ELF-1 (cell line): ENCODE measurements around the gene CRKL.
A peak's percentile ranks its signal among the peaks of the same experiment; 100 is the strongest.
"Not testable (repeated sequence)": the region's sequence is repeated elsewhere in the genome, so short reads cannot be mapped to it uniquely, and the experiment has no call there.

ENCODE experiments used
- DNase-seq: peaks from one replicate; pipeline ENCODE4 v3.0.0-alpha.2; 2016; ENCODE audit warnings: low read depth, low spot score

CRKL gene

GRCh38 chr22:20916916-20917810 is at the start of gene CRKL:
Gene CRKL, plus strand, starts transcription at chr22:20917407. Its CDS starts 528 bp downstream, at chr22:20917935.
- DNase-seq: peak; percentile 100

- DNase-seq: no peak
Observed at GRCh38 chr22:20868025-20868962, 48.9 kb upstream of the CRKL start.

DNA sequence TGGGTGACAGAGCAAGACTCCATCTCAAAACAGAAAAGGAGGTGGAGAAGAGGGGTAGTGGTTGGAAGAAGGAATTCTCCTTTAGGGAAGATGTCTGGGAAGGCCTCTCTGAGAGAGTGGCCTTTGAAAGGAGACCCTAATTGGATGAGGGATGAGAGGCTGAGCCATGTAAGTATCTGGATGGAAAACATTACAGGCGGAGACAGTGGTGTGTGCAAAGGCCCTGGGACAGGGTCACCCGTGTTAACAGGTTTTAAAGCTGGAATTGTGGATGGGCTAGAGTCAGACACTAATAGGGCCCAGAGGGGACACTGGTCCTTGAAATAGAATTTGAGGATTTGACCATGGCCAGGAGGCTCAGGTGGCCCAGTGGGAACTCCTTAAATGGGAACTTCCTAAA is 48.0 kb upstream of the CRKL start:
- no peak for DNase-seq

DNA sequence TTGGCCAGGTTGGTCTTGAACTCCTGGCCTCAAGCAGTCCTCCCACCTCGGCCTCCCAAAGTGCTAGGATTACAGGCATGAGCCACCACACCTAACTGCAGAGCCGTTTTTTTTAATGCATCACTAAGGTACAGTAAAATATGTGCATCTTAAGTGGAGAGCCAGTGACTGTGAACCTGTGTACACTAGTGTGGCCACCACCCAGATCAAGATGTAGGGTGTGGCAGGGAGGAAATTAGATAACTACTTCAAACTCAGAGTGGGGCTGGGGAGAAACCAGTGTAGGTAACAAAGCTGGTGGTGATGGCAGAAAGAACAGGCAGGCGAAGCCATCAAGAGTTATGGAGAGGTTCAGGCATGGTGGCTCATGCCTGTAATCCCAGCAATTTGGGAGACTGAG is 44.0 kb upstream of the CRKL start:
- DNase-seq: no peak

DNA sequence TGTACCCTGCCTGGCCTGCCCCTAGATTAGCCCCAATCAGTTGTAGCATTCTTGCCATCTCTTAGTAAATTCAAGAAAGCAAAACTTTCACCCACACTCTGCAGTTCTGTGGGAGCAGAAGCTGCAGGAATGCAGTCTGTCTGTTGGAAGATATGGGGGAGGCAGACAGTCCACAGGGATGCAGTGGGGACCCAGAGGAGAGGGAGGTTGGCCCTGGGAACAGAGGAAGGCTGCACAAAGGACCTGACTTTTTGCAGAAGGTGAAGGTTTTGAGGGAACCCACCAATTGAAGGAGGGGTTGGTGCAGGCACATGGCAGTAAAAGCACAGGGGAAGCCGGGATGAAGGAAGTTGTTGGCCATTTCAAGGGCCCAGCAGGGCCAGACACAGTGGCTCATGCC is 41.9 kb upstream of the CRKL start:
- no peak for DNase-seq

- no peak for DNase-seq
Observed at GRCh38 chr22:20877715-20878114, 39.5 kb upstream of the CRKL start.

GRCh38 chr22:20881231-20881630 is 36.0 kb upstream of the CRKL start:
- DNase-seq: no peak

GRCh38 chr22:20881869-20882815 is 35.1 kb upstream of the CRKL start:
- no peak for DNase-seq

DNA sequence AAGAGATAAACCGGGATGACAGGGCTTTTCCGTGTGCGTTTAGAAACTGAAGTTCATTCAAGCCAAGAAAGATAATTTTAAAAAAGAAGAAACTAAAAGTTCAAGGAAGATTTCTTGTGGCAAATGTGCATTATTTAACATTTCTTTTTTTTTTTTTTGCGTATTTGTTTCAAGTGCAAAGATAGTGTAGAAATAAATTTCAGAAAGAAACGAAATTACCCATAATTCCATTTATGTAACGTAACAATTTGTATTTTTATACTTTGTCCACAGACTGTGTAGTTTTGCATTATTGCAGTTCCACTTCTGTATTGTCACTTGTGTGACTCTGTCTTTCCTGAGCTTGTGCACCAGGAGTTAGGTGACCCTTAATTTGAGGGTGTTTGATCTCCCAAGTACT is 34.4 kb upstream of the CRKL start:
- no peak for DNase-seq

DNA sequence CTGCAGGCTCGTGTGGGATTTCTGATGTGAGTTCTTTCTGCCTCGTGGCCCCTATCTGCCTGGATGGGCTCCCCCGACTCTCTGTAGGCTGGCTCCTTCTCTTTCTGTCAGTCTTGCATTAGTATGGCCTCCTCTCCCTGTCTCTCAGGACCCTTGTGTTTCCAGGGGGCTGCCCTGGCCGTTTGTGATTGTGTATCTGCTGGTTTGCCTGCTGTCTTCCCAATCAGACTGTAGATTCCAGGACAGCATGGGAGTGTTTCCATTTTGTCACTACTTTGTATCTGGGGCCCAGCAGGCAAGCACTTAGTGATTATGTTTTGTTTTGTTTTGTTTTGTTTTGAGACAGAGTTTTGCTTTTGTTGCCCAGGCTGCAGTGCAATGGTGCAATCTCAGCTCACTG is 32.8 kb upstream of the CRKL start:
- DNase-seq: no peak

GRCh38 chr22:20885017-20885556 is 32.1 kb upstream of the CRKL start:
- DNase-seq: no peak

DNA sequence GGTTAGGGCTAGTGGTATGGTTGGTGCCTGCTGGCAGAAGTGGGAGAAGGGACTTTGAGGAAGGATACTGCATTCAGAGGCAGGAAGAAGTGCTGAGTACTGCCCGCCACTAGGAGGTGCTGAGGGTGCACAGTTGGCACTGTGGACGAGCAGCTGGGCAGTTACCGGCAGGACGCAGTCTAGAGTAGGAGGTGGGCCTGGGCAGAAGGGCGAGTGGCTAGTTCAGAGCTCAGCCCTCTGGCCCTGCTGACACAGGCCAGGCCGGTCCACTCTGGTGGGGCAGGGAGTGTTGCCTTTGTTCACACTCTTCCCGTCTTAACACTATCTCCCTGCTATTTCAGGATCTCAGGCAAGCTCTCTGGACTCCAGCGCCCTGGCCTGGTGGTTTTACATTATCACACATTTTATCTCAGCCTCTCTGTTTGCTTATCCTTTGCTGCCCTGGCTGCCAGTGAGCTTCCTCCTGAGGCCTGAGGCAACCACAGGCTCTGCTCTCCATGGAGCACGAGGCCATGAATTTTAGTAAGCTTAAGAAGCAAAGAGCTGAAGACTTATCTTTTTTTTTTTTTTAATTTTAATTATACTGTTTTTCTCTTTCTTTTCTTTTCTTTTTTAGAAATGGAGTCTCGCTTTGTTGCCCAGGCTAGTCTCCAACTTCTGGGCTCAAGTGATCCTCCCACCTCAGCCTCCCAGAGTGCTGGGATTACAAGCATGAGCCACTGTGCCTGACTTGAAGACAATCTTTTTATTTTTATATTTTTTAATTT is 31.5 kb upstream of the CRKL start:
- DNase-seq: peak; percentile 95

DNA sequence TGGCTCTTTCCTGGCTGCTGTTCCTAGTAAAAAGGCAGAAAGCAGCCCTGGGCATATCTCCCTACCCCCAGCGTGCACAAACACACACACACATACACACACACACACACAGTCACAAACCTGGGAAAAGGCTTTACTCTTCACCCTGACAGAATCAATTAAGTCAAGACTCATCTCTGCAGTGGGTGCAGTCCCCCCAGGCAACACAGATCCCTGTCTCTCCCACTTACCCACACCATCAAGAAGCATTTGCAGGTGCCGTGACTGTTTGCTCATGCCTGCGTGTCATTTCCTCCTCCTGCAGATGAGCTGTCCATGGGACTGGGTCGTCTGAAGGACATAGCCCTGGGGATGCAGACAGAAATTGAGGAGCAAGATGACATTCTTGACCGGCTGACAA is 29.8 kb upstream of the CRKL start:
- no peak for DNase-seq

DNA sequence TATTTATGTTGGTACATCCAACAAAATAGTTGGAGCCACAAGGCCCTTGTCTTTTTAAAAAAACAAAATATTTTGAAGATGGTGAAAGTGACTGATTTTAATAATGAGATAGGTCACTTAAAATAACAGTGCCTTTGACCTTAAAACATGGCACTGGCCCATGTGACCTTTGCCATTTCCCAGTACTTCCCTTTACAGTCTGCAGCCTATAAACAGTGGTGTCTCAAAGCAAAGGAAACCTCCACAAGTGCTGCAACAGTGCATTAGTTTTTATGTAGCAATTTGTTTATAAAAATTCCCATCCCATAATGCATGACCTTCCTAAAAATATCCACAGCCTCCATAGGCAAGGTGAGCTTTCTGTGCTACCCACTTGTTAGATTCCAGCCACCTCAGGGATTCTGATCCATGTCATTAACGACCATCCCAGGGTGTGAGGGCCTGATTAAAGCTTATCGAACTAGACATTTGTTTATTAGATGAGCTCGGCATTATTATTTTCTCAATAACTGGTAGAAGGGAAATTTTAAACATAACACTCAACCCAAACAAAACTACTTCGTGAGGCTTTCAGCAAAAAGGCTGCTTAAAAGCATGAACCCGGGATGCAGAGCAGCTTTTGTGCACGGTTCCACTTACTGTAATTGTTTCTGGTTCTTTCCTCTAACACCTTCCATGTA is 28.0 kb upstream of the CRKL start:
- DNase-seq: no peak

DNA sequence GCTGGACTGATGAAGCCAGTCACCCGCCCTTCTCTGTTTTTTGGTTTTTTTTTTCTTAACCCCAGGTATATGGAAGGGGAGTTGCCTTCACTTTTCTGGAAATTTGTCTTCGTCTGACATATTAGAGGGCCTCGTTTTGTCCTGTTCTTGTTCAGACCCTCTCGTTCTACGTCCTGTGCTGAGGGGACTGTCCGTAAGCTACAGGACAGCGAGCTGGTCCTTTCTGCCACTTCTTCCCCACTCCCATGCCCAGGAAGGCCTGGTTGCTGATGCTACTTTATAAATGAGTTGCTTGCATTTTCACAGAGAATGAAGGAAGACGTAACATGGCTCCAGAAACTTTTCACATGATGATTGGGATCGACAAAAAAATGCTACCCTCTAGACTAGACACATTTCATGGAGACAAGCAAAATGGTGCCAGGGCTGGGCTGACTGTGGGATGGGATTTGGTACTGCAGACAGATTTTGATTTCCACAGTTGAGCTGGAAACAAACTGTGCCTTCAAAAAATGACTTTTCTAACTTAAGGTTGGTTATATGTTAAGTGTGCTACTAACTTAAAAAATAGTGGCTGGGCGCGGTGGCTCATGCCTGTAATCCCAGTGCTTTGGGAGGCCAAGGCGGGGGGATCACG is 27.2 kb upstream of the CRKL start:
- DNase-seq: no peak

DNA sequence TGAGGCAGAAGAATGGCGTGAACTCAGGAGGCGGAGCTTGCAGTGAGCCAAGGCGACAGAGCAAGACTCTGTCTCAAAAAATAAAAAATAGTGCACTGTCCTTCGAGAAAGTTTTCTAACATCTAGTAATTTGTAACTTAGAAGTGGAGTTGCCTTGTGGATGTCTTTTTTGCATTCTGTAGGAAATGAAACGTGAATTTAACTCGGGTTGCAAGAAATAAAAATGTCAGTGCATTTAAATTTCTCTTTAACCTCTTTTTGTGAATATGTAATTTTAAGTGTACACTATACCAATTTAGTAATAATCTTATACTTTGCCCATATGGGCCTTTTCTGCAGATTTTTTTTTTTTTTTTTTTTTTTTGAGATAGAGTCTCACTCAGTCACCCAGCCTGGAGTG is 26.2 kb upstream of the CRKL start:
- DNase-seq: no peak

DNA sequence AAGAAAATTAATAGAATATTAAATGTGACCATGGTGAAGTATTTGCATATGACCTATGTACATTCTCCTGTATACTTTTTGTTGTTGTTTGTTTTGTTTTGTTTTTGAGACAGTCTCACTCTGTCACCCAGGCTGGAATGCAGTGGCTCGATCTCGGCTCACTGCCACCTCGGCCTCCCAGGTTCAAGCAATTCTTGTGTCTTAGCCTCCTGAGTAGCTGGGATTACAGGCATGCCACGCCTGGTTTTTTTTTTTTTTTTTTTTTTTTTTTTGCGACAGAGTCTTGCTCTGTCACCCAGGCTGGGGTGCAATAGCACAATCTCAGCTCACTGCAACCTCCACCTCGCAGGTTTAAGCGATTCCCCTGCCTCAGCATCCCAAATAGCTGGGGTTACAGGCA is 19.5 kb upstream of the CRKL start:
- DNase-seq: not testable (repeated sequence)

- no peak for DNase-seq
Observed at GRCh38 chr22:20899827-20900423, 17.3 kb upstream of the CRKL start.
